Fibroblast of lung (primary cell): ENCODE results near the gene TPRX1. TPM values are rescaled to one million over a fixed set of nuclear protein-coding genes. Genes with fewer than 3 reads are reported as not detected.

Experiments
- DNase-seq, 2 donors: peaks; one replicate each; pipeline versions ENCODE4 v3.0.0 to v3.0.0-alpha.2; 2010; ENCODE audit warnings: low read depth in 2 of 2
- H2AFZ ChIP-seq: 2 replicates; pipeline ENCODE4 v1.5.1; 2012; ENCODE audit warnings: low read length, control low read depth, inconsistent platforms
- H3K27ac ChIP-seq: 2 replicates; pipeline ENCODE4 v1.5.1; 2011; ENCODE audit warnings: low read length, control low read depth; ENCODE audit not compliant: insufficient read depth
- H3K27me3 ChIP-seq: 2 replicates; pipeline ENCODE4 v1.5.1; 2011; ENCODE audit warnings: mild to moderate bottlenecking, low read length; ENCODE audit not compliant: control insufficient read depth, insufficient read depth
- H3K36me3 ChIP-seq: 2 replicates; pipeline ENCODE4 v1.5.1; 2011; ENCODE audit warnings: low read length; ENCODE audit not compliant: control insufficient read depth, insufficient read depth
- H3K4me1 ChIP-seq: 2 replicates; pipeline ENCODE4 v1.5.1; 2011; ENCODE audit warnings: low read length; ENCODE audit not compliant: control insufficient read depth, insufficient read depth; ENCODE audit errors: extremely low read depth
- H3K4me2 ChIP-seq: 2 replicates; pipeline ENCODE4 v1.5.1; 2011; ENCODE audit warnings: low read length, control low read depth; ENCODE audit not compliant: insufficient read depth; ENCODE audit errors: extremely low read depth
- H3K4me3 ChIP-seq, 4 experiments: fragments of 200-600 bp in 1 of 4; sonication (generic) in 1 of 4; replicated peaks in 1 of 4; 2 replicates each; pipeline ENCODE4 v1.5.1; 2011 to 2016; ENCODE audit warnings: low read length in 4 of 4, low read depth in 3 of 4, mild to moderate bottlenecking in 3 of 4, control low read depth in 2 of 4, inconsistent platforms in 1 of 4, mixed read lengths in 1 of 4; ENCODE audit not compliant: insufficient read depth in 1 of 4; ENCODE audit errors: control extremely low read depth in 1 of 4
- H3K79me2 ChIP-seq: 2 replicates; pipeline ENCODE4 v1.5.1; 2012; ENCODE audit warnings: mild to moderate bottlenecking, low read length, inconsistent platforms; ENCODE audit not compliant: control insufficient read depth, insufficient read depth
- H3K9ac ChIP-seq: 2 replicates; pipeline ENCODE4 v1.5.1; 2011; ENCODE audit warnings: mild to moderate bottlenecking, low read length, control low read depth; ENCODE audit not compliant: insufficient read depth
- H3K9me3 ChIP-seq: 2 replicates; pipeline ENCODE4 v1.5.1; 2012; ENCODE audit warnings: low read depth, low read length; ENCODE audit not compliant: control insufficient read depth, insufficient read depth
- H4K20me1 ChIP-seq: 2 replicates; pipeline ENCODE4 v1.5.1; 2011; ENCODE audit warnings: low read length; ENCODE audit not compliant: control insufficient read depth, insufficient read depth; ENCODE audit errors: extremely low read depth
- CTCF ChIP-seq, 2 donors: IDR thresholded peaks in 1 of 2; conservative IDR thresholded peaks in 1 of 2; 1 replicate in 1 of 2; 2 replicates in 1 of 2; pipeline ENCODE4 v1.5.1; 2011 to 2012; ENCODE audit warnings: low read length in 2 of 2, control low read depth in 1 of 2, inconsistent platforms in 1 of 2, low read depth in 1 of 2, mild to moderate bottlenecking in 1 of 2
- EZH2 ChIP-seq: IDR thresholded peaks from 2 replicates; pipeline ENCODE4 v1.5.1; 2012; ENCODE audit warnings: low read length, control low read depth, mild to moderate bottlenecking; ENCODE audit errors: missing control alignments
- polyA plus RNA-seq, 2 donors: library from polyadenylated mRNA; depleted of rRNA in 1 of 2; stranded (reverse) in 1 of 2; unstranded in 1 of 2; fragments of >200 nt; gene quantifications; 2 replicates each; pipeline ENCODE4 v1.2.1, GENCODE V29; 2011 to 2012; ENCODE audit warnings: missing spikeins in 1 of 2
- total RNA-seq: library from RNA; depleted of rRNA; stranded (reverse); fragments of >200 nt; gene quantifications from 2 replicates; pipeline ENCODE4 v1.2.1, GENCODE V29; 2014

TPRX1 gene
- total and polyA plus RNA-seq, 2 donors (not counting 1 experiment from before 2014, with no cell fraction given), result not detected

- Histone ChIP-seq H3K9ac (no peak overlapping the region), H2AFZ (no peak overlapping the region), H3K79me2 (no peaks in the 10 kb centered on the region), H4K20me1 (no peaks in the 10 kb centered on the region), H3K27ac (no peak overlapping the region), H3K4me3 (no peak overlapping the region), H3K27me3 (no peaks in the 10 kb centered on the region), H3K4me2 (no peak overlapping the region), H3K36me3 (no peaks in the 10 kb centered on the region), H3K9me3 (no peaks in the 10 kb centered on the region), H3K4me1 (no peaks in the 10 kb centered on the region)
- no peak for DNase-seq
- TF ChIP-seq EZH2, result no peak
- TF ChIP-seq CTCF (conservative IDR thresholded peaks at IDR 0.05 in 1 of 2, IDR thresholded peaks at IDR 0.05 in 1 of 2; ENCODE audit: low read depth in 1 of 2, low read length in 2 of 2), result no peak
Observed at GRCh38 chr19:47768604-47769003, 35.7 kb downstream of the TPRX1 start.

DNA sequence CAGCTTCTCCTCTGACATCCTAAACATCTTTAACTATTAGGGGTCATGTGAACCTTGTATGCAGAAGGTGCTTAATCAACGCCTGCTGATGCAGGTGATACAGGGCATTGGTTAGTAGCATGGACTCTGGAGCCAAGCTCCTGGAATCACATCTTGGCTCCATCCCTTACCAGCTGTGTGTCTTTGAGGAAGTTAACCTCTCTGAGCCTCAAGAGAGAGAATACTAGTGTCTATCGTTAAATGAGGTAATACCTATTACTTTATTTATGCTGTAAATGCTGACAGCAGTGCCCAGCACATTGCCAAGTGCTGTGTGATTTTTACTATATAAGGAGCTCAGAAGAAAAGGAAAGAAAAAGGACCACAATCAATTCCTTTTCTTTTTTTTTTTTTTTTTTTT, 37.0 kb downstream of the TPRX1 start:
- no peak for DNase-seq
- Histone ChIP-seq H3K79me2 (no peaks in the 10 kb centered on the region), H3K36me3 (no peaks in the 10 kb centered on the region), H4K20me1 (no peaks in the 10 kb centered on the region), H2AFZ (no peak overlapping the region), H3K9ac (no peak overlapping the region), H3K27me3 (no peaks in the 10 kb centered on the region), H3K4me3 (no peak overlapping the region), H3K4me2 (no peak overlapping the region), H3K9me3 (no peaks in the 10 kb centered on the region), H3K27ac (no peak overlapping the region), H3K4me1 (no peaks in the 10 kb centered on the region)
- TF ChIP-seq CTCF (conservative IDR thresholded peaks at IDR 0.05 in 1 of 2, IDR thresholded peaks at IDR 0.05 in 1 of 2; ENCODE audit: low read depth in 1 of 2, low read length in 2 of 2) (no peak), EZH2 (no peak)

DNA sequence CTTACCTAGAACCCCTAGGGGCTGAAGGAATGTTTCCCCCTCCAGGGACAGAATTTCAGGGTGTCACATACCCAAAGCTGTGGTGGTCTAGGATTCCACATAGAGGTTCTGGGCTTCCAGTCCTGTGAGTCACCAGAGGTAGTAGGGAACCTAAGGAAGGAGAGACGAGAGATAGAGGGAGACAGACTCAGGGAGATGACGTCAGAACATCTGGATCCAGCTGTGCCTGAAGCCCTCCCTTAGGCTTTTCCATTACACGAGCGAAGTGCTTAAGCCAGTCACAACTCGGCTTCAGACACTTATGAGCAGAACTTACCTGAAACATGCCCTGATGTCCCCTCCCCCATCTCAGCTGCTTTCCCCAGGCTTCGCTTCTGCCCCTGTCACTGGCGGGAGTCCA, 37.7 kb downstream of the TPRX1 start:
- H3K27ac ChIP-seq, result no peak overlapping the region
- H3K27me3 ChIP-seq, result no peaks in the 10 kb centered on the region
- no peak overlapping the region for H2AFZ ChIP-seq
- no peaks in the 10 kb centered on the region for H3K4me1 ChIP-seq
- DNase-seq, result no peak
- TF ChIP-seq EZH2 (no peak), CTCF (conservative IDR thresholded peaks at IDR 0.05 in 1 of 2, IDR thresholded peaks at IDR 0.05 in 1 of 2; ENCODE audit: low read depth in 1 of 2, low read length in 2 of 2) (no peak)
- no peaks in the 10 kb centered on the region for H4K20me1 ChIP-seq
- H3K9ac ChIP-seq, result no peak overlapping the region
- H3K9me3 ChIP-seq, result no peaks in the 10 kb centered on the region
- H3K4me2 ChIP-seq, result no peak overlapping the region
- no peak overlapping the region for H3K4me3 ChIP-seq
- H3K36me3 ChIP-seq, result no peaks in the 10 kb centered on the region
- no peaks in the 10 kb centered on the region for H3K79me2 ChIP-seq
